IMR-90 (cell line): ENCODE results near the gene RPH3AL.

Experiments
- CEBPB ChIP-seq: IDR thresholded peaks from 2 replicates; pipeline ENCODE4 v1.6.1; 2012; ENCODE audit warnings: low read depth, low read length, improper control_type of control experiment
- MAZ ChIP-seq: IDR thresholded peaks from 2 replicates; pipeline ENCODE4 v1.6.1; 2012; ENCODE audit warnings: low read depth, mild to moderate bottlenecking, low read length, improper control_type of control experiment, moderate library complexity, borderline replicate concordance
- NFE2L2 ChIP-seq: fragments of 150-350 bp; IDR thresholded peaks from 2 replicates; pipeline ENCODE4 v1.6.1; 2016; ENCODE audit warnings: low read depth, mild to moderate bottlenecking, low read length
- POLR2A ChIP-seq: IDR thresholded peaks from 2 replicates; pipeline ENCODE4 v1.6.1; 2012; ENCODE audit warnings: mild to moderate bottlenecking, low read depth, low read length
- RAD21 ChIP-seq: IDR thresholded peaks from 2 replicates; pipeline ENCODE4 v1.6.1; 2012; ENCODE audit warnings: low read length, improper control_type of control experiment
- RCOR1 ChIP-seq: IDR thresholded peaks from 2 replicates; pipeline ENCODE4 v1.6.1; 2012; ENCODE audit warnings: mild to moderate bottlenecking, low read length, improper control_type of control experiment; ENCODE audit not compliant: insufficient replicate concordance
- TF ChIP-seq, protein P1 (sequence below): conservative IDR thresholded peaks from 2 replicates; pipeline ENCODE4 v1.5.1; 2012; ENCODE audit warnings: mild to moderate bottlenecking, low read depth, low read length, improper control_type of control experiment

DNA sequence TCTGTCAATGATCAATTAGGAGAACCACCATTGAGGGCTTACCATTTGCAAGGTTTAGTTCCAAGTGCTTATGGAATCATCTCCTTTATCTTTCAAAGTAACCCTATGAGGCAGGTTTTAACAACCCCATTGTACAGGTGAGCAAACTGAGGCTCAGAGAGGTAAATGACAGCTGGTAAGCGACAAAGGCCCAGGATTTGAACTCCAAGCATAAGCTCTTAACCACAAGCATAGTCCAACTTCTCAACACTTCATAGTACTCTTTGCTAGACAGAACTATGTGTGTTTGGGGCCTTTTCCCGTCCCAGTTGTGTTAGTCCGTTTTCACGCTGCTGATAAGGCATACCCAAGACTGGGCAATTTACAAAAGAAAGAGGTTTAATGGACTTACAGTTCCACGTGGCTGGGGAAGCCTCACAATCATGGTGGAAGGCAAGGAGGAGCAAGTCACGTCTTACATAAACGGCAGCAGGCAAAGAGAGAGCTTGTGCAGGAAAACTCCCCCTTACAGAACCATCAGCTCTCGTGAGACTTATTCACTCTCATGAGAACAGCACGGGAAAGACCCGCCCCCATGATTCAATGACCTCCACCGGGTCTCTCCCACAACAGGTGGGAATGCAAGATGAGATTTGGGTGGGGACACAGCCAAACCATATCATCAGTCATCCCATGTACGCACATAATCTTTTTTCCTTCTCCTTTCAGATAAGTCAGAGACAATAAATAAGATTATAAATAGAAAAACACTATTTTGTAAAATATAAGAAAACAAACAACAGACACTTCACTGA is 6.4 kb downstream of the RPH3AL start:
- TF ChIP-seq, protein P1, sequence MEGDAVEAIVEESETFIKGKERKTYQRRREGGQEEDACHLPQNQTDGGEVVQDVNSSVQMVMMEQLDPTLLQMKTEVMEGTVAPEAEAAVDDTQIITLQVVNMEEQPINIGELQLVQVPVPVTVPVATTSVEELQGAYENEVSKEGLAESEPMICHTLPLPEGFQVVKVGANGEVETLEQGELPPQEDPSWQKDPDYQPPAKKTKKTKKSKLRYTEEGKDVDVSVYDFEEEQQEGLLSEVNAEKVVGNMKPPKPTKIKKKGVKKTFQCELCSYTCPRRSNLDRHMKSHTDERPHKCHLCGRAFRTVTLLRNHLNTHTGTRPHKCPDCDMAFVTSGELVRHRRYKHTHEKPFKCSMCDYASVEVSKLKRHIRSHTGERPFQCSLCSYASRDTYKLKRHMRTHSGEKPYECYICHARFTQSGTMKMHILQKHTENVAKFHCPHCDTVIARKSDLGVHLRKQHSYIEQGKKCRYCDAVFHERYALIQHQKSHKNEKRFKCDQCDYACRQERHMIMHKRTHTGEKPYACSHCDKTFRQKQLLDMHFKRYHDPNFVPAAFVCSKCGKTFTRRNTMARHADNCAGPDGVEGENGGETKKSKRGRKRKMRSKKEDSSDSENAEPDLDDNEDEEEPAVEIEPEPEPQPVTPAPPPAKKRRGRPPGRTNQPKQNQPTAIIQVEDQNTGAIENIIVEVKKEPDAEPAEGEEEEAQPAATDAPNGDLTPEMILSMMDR = no peak
- TF ChIP-seq RCOR1 (no peak), MAZ (no peak), POLR2A (no peak), RAD21 (no peak), NFE2L2 (no peak), CEBPB (no peak)
